ENCODE measurements around the gene FNDC3B. TPM values are rescaled to one million over a fixed set of nuclear protein-coding genes. Genes with fewer than 3 reads are reported as not detected.

Gene FNDC3B
- total RNA-seq, 1 experiment from 2014 or later: 173 TPM

DNA sequence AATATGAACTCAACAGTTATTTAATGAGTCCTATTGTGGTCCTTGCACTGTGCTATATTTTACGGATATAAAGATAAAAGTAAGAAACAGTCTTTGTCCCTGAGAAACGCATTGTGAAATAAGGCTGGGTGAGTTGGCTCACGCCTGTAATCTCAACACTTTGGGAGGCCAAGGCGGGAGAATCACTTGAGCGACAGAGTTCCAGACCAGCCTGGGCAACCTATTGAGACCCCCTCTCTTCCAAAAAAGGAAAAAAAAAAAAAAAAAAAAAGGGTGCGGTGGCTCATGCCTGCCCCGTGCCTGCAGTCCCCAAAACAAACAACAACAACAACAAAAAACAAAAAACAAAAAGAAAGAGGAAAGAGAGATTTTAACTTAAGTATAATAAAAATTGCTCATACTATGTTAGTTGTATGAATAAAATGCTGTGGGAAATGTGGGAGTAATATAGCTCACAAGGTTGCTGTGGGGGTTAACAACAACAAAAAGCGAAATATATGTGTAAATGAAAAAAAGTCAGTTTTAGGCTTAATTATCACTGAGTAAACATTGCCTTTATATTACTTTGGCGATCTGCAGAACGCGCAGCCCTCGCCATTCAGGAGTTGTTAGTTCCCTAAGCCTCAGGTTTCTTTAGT is 461 bp upstream of the FNDC3B start:
- intact Hi-C loops (cut with micrococcal nuclease; ENCODE audit: unreplicated experiment): no loop called here
- Histone ChIP-seq H3K4me3 (ENCODE audit: low read depth in 2 of 2, low read length in 2 of 2) (peak overlapping the region; percentile 90 to 91), H3K27me3 (ENCODE audit: control insufficient read depth, insufficient read depth, low read length) (no peaks in the 10 kb centered on the region), H3K27ac (ENCODE audit: low read length) (peak overlapping the region; percentile 88), H3K4me1 (ENCODE audit: control insufficient read depth, insufficient read depth, low read length) (peaks cover 19% of the 10 kb centered on the region), H3K36me3 (ENCODE audit: control insufficient read depth, insufficient read depth, low read length) (peaks cover 4% of the 10 kb centered on the region; the same call in 1 of the 2 replicates), H3K9me3 (ENCODE audit: control insufficient read depth, insufficient read depth, low read depth, low read length) (no peaks in the 10 kb centered on the region)
- no peak for DNase-seq (ENCODE audit: low read depth, low spot score)
- ATAC-seq: no peak
- no TSS peak for BruUV-seq (replicated peaks)
- ChIA-PET CTCF (no interaction called here), POLR2A (interaction anchor here (0.6 to 0.9 kb wide), 6 partner anchors 12 to 176 kb away, joined by 3 to 12 read pairs (median 5); no protein-coding TSS in a partner anchor)
- TF ChIP-seq TCF7L2 (IDR thresholded peaks at IDR 0.05; ENCODE audit: low read depth, low read length) (no peak), SIN3A (IDR thresholded peaks at IDR 0.05; ENCODE audit: borderline replicate concordance, insufficient read depth, low read depth, low read length) (no peak), POLR2AphosphoS5 (IDR thresholded peaks at IDR 0.05; ENCODE audit: low read depth, low read length) (no peak)
- TF ChIP-seq, protein P1, sequence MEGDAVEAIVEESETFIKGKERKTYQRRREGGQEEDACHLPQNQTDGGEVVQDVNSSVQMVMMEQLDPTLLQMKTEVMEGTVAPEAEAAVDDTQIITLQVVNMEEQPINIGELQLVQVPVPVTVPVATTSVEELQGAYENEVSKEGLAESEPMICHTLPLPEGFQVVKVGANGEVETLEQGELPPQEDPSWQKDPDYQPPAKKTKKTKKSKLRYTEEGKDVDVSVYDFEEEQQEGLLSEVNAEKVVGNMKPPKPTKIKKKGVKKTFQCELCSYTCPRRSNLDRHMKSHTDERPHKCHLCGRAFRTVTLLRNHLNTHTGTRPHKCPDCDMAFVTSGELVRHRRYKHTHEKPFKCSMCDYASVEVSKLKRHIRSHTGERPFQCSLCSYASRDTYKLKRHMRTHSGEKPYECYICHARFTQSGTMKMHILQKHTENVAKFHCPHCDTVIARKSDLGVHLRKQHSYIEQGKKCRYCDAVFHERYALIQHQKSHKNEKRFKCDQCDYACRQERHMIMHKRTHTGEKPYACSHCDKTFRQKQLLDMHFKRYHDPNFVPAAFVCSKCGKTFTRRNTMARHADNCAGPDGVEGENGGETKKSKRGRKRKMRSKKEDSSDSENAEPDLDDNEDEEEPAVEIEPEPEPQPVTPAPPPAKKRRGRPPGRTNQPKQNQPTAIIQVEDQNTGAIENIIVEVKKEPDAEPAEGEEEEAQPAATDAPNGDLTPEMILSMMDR (IDR thresholded peaks at IDR 0.05): no peak
- TF ChIP-seq, protein P2, sequence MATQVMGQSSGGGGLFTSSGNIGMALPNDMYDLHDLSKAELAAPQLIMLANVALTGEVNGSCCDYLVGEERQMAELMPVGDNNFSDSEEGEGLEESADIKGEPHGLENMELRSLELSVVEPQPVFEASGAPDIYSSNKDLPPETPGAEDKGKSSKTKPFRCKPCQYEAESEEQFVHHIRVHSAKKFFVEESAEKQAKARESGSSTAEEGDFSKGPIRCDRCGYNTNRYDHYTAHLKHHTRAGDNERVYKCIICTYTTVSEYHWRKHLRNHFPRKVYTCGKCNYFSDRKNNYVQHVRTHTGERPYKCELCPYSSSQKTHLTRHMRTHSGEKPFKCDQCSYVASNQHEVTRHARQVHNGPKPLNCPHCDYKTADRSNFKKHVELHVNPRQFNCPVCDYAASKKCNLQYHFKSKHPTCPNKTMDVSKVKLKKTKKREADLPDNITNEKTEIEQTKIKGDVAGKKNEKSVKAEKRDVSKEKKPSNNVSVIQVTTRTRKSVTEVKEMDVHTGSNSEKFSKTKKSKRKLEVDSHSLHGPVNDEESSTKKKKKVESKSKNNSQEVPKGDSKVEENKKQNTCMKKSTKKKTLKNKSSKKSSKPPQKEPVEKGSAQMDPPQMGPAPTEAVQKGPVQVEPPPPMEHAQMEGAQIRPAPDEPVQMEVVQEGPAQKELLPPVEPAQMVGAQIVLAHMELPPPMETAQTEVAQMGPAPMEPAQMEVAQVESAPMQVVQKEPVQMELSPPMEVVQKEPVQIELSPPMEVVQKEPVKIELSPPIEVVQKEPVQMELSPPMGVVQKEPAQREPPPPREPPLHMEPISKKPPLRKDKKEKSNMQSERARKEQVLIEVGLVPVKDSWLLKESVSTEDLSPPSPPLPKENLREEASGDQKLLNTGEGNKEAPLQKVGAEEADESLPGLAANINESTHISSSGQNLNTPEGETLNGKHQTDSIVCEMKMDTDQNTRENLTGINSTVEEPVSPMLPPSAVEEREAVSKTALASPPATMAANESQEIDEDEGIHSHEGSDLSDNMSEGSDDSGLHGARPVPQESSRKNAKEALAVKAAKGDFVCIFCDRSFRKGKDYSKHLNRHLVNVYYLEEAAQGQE (IDR thresholded peaks at IDR 0.05; ENCODE audit: insufficient read depth in 1 of 2, low read depth in 2 of 2, low read length in 1 of 2): no peak
- in situ Hi-C loops (cut with HindIII; ENCODE audit: low pct_unique_long_range_greater_than_20kb, low sequenced_read_pairs): no loop called here

DNA sequence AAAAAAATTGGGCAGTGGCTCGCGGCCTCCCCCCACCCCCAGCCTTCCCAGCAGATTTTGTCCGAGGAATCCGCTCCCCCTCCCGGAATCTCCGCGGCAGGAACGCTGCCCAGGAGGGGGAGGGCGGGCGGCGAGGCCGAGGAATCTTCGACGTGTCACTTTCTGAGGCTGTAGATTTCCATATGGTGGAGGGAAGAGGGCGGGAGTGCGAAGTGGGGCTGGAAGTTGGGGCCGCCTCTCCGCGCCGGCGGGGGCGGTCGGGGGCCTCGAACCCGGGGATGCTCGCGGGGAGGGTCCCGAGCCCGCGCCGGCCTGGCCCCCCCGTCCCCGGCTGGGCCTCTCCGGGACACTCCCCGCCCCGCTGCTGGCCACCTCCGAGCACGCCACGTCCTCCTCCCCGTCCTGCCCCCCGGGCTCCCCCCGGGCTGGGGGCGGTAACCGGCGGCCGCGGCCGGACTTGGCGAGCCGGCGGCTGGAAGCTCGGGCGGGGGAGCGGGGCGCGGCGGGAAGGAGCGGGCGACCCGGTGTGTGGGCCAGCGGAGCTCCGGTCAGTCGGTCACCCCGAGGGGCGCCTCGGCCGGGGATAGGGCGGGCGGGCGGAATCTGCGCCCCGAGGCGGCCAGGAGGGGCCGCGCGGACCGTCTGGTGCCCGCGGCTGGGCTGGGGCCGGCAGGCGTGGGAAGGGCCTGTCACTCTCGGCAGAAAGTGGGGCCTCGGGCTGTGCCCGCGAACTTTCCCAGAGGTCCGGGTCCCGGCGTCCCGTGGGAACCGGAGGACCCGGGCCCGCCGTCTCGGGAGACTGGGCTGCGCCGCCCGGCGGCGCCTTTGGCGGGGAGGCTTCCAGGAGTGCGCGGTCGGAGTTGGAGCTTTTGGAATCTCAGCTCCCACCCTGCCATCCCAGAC is 951 bp downstream of the FNDC3B start:
- intact Hi-C loops (cut with micrococcal nuclease; ENCODE audit: unreplicated experiment): loop anchor here (5.0 kb wide), 1 partner anchor 97 kb away; no protein-coding TSS in a partner anchor
- H3K27ac ChIP-seq (ENCODE audit: low read length): peak overlapping the region; percentile 97
- CTCF ChIA-PET: no interaction called here
- H3K4me1 ChIP-seq (ENCODE audit: control insufficient read depth, insufficient read depth, low read length): peaks cover 33% of the 10 kb centered on the region
- DNase-seq (ENCODE audit: low read depth, low spot score): no peak
- no peaks in the 10 kb centered on the region for H3K9me3 ChIP-seq (ENCODE audit: control insufficient read depth, insufficient read depth, low read depth, low read length)
- peaks cover 12% of the 10 kb centered on the region for H3K36me3 ChIP-seq (ENCODE audit: control insufficient read depth, insufficient read depth, low read length)
- POLR2A ChIA-PET: interaction anchor here (0.6 to 0.8 kb wide), 2 partner anchors 99 to 179 kb away, joined by 3 to 5 read pairs; no protein-coding TSS in a partner anchor
- TF ChIP-seq SIN3A (IDR thresholded peaks at IDR 0.05; ENCODE audit: borderline replicate concordance, insufficient read depth, low read depth, low read length) (peak; percentile 66), POLR2AphosphoS5 (IDR thresholded peaks at IDR 0.05; ENCODE audit: low read depth, low read length) (peak; percentile 77), TCF7L2 (IDR thresholded peaks at IDR 0.05; ENCODE audit: low read depth, low read length) (peak; percentile 23; the same call in 1 of the 2 replicates)
- TF ChIP-seq, protein P1 (IDR thresholded peaks at IDR 0.05): peak; percentile 52; the same call in 1 of the 2 replicates
- TF ChIP-seq, protein P2 (IDR thresholded peaks at IDR 0.05; ENCODE audit: insufficient read depth in 1 of 2, low read depth in 2 of 2, low read length in 1 of 2): no peak
- peak overlapping the region; percentile 90 to 91 for H3K4me3 ChIP-seq (ENCODE audit: low read depth in 2 of 2, low read length in 2 of 2)
- in situ Hi-C loops (cut with HindIII; ENCODE audit: low pct_unique_long_range_greater_than_20kb, low sequenced_read_pairs): no loop called here
- ATAC-seq: peak; percentile 83
- no TSS peak for BruUV-seq (replicated peaks)
- H3K27me3 ChIP-seq (ENCODE audit: control insufficient read depth, insufficient read depth, low read length): no peaks in the 10 kb centered on the region
